ENCODE measurements around the gene MAPKBP1.

The MAPKBP1 gene

DNA sequence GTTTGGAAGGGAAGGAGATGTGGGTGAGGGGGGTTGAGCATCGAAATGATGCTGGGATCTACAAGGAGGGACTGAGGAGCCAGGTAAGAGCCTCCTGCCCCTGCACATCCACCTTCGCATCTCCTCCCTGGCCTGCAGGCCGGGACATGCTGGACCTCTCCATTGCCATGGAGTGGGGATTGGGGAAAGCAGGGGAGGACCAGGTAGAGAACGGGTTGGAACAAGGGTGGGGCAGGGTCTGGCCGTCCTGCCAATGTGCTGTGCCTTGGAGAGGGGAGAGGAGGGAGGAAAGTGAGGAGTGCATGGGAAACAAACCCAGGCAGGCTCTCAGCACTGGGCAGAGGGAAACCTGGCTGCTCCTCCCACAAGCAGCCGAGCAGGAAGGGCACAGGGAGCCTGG, 74.9 kb downstream of the MAPKBP1 start:
- no peak for DNase-seq

DNA sequence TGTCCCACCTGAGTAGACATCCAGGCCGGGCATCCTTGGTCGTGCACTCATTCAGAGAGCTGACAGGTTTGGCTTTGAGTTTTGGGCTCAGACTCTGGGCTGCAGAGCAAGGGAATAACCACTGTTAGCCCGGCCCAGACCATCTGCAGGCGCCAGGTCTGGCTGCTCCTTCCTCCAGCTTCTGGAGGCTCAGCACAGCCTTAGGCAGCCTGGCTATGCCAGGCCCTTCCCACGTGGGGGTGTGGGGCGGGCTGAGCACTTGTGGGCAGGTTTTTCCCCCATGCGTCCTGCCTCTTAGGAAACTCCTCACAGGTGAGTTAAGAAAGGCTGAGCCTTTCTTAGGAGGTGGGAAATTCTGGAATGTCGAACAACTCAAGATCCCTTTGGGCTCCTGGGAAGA, 75.6 kb downstream of the MAPKBP1 start:
- no peak for DNase-seq

- no peak for DNase-seq
Measured at GRCh38 chr15:41850482-41851166, 76.3 kb downstream of the MAPKBP1 start.

DNA sequence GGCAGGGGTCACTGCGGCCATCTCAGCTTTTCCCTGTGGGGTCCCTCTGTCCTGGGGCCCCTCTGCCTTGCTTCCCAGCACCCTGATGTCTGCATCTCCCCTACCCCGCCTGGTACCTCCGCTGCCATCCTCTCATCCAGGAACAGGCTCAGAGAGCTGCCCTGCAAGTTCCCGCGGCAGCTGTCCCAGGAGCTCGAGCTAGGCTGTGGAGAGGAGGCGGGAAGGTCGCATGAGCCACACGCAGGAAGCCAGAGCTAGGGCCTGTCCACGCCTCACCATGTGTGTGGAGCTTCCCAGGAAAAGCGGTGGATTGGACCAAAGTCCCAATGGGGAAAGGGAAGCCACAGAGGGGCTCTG, 76.9 kb downstream of the MAPKBP1 start:
- no peak for DNase-seq

DNA sequence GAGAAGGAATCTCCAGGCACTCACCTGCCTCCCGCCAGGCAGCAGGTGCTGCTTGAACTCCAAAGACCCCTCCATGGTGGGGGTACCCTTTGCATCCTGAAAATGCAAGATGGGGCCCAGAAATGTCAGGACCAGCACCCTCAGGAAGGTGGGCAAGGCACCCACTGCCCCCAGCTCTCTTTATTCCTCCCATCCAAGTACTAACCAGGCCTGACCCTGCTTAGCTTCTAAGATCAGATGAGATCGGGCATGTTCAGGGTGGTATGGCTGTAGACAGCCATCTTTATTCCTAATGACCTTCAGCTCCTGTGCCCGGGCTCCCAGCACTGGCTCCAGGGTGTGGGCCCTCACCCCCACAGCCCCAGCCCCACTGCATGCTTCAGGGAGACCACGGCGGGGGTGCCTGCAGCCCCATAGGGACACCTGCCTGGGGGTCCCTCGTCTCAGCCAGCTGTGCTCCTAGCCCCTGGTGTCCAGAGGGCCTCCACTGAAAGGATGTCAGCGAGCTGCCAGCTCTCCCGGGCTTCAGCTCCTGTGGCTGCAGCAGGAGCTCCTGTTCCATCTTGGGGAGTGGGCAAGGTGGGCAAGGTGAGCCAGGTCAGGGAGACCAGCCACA, 77.6 kb downstream of the MAPKBP1 start:
- no peak for DNase-seq

DNA sequence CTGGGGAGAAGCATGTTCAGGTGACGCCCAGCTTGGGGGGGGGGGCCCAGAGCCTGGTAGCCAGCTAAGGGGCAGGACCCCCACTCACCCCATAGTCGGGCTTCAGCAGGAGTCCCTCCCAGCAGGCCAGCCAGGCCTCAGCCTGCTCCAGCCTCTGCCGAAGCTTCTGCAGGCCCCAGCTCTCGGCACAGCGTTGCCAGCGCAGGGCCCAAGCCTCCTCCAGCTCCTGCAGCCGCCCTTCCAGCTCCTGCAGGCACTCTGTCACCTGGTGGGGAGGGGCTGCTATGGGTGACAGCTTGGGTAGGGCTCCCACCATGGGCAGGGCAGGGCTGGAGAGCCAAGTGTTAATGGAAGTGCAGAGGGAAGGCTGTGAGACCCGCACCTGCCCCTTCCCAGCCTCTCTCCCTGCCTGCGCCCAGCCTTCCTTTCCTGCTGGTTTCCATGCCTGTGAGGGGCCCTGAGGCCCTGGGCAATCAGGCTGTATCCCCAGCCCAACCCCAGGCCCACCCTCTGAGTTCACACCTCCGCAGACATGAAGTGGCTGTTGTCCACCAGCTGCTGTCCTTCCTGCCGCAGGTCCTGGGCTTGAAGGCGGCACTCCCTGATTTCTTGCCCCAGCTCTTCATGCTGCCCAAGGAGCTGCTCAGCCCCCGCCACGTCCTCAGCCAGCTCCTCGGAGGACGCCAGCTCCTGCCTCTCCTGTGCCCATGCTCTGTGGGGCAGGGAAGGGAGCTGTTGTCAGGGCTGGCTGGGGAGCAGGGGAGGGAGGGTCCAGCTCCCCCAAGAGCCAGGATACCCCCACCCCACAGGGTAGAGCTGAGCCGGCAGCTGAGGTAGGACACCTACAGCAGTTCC, 78.7 kb downstream of the MAPKBP1 start:
- no peak for DNase-seq

DNA sequence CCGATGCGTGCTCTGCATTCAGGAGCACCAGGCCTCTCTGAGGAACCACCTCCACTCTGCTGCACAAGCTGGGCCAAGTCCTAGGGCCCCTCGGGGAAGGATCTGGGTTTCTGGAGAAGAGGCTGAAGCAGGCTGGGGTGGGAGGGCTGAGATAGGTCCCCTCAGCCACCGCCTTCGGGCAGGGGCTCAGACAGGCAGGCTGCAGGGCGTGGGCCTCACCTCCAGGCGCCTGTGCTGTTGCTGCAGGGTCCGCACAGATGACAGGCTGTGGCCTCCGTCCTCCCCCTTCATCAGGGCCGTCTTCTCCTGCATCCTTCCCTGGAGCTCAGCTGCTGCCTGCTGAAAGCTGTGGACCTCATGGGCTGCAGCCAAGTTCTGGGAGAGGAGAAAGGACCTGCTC, 79.5 kb downstream of the MAPKBP1 start:
- no peak for DNase-seq

- no peak for DNase-seq
Measured at GRCh38 chr15:41854443-41854842, 80.2 kb downstream of the MAPKBP1 start.

DNA sequence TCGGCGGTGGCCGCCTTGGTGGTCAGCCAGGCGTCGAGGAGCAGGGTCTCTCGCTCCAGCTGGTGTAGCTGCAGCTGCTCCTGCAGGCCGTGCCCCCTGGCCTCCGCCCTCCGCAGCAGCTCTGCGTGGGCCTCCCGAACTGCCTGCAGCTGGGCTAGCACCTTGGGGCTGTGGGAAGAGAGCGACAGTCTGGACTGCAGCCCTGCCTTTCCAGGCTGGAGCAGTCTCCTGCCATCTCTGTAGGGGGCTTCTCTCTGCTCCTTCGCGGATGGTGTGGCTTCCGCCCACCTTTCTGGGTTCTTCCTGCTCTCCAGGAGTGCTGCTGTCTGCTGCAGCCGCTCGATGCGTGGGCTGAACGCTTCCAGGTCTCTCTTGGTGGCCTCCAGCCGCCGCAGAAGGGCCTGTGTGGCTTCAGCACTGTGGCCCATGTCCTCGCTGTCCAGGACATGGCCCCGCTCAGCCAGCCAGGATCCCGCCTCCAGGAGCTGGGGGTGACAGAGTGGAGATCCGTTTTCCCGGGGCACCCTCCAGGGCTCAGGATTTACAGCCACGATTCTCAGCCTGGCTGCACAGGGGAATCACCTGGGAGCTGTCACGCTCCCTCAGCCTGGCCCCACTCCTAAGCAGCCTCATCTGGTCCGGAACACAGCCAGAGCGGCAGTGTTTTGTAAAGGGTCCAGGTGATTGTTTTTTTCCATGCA, 81.1 kb downstream of the MAPKBP1 start:
- DNase-seq, result no peak

GRCh38 chr15:41856262-41856661, 82.0 kb downstream of the MAPKBP1 start:
- no peak for DNase-seq

DNA sequence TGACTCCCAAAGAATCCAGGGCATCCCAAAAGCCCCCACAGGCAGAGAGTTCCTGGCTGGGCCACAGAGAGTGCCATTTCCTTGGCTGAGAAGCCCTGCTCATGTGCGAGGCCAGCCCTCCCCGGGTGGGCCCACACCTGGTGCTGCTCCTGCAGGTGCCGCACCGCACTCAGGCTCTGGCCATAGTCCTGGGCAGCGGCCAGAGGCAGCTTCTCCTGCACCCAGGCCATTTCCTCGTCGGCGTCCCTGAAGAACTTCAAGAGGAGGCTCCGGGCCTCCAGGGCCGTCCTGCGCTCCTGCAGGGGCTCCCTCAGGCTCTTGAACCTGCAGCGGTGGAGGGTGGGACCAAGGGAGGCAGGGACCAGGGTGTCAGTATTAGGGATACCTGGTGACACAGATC, 82.4 kb downstream of the MAPKBP1 start:
- no peak for DNase-seq

DNA sequence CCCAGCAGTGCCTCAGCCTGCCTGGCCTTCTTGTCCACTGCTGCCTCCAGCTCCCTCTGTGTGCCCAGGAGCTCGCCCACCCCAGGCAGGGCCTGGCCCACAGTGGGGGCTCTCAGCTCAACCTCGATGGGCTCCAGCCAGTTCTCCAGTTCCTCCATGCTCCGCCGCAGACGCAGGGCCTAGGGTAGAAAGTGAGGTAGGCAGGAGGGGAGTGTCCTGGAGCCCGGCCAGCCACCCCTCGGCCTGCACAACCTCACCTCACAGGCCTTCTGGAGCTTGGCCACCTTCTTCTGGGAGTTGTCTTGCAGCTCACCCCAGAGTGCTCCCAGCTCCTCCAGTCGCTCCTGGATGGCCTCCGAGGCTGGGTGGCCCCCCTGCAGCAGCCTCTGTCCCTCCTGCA, 83.0 kb downstream of the MAPKBP1 start:
- DNase-seq, result no peak

GRCh38 chr15:41858756-41859155, 84.5 kb downstream of the MAPKBP1 start:
- no peak for DNase-seq

DNA sequence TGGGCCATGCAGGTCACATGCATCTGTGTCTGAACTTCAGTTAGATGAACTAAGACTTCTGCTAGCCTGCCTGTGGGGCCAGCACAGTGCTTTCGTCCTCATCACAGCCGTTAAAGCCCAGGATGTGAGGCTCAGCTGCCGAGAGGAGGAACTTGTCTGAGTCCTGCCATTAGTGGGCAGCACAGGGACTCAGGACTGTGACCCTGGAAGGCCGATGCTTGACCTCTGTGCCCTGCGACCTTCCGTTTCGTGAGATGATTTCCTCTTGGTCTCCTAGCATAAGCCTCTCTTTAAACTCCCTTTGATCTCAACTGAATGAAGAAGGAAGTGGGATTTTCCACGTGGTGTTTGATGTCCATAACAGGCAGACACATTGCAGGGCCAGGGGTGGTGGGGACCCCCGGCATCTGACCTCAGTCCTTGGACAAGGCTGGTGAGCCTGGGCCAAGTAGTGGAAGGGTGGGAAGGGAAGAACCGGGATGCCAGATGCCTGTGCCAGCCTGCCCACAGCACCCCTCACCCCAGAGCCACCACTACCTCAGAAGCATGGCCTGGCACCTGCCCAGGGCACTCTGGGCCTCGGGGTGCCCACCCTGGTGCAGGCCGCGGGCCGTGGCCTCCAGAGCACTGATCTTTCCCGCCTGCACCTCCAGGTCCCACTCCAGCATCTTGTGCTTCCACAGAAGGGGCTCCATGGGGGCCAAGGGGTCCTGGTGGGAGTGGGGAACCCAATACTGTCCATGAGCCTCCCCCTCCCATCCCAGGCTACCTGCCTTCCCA, 86.0 kb downstream of the MAPKBP1 start:
- no peak for DNase-seq

- DNase-seq, result no peak
Measured at GRCh38 chr15:41861736-41862356, 87.6 kb downstream of the MAPKBP1 start.

DNA sequence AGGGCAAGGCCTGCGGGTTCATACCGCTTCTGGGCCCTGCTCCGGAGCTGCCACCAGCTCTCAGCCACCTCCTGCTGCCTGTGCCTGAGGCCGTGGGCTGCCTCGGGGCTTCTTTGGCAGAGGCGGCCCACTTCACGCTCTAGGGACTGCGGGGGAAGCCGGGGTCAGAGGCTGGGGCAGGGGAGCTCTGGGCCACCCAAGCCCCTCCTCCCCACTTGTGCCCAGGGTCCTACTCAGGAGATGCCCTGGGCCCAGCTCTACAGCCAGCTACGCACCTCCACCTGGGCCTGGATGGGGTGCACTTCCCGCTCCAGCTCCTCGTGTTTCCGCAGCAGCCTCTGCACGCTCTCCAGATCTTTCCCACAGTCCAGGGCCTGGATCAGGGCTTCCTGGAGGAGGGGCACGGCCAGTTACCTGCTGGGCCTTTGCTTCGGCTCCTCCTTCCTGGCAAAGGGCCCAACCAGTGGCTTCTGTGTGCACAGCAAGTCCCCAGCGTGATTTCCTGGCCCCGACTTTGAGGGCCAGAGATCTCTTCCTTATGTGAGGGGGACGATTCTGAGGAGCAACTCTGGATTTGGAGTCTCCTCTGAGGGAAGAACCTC, 88.3 kb downstream of the MAPKBP1 start:
- no peak for DNase-seq

GRCh38 chr15:41865490-41866055, 91.3 kb downstream of the MAPKBP1 start:
- no peak for DNase-seq

GRCh38 chr15:41866263-41866703, 92.0 kb downstream of the MAPKBP1 start:
- DNase-seq, result no peak

DNA sequence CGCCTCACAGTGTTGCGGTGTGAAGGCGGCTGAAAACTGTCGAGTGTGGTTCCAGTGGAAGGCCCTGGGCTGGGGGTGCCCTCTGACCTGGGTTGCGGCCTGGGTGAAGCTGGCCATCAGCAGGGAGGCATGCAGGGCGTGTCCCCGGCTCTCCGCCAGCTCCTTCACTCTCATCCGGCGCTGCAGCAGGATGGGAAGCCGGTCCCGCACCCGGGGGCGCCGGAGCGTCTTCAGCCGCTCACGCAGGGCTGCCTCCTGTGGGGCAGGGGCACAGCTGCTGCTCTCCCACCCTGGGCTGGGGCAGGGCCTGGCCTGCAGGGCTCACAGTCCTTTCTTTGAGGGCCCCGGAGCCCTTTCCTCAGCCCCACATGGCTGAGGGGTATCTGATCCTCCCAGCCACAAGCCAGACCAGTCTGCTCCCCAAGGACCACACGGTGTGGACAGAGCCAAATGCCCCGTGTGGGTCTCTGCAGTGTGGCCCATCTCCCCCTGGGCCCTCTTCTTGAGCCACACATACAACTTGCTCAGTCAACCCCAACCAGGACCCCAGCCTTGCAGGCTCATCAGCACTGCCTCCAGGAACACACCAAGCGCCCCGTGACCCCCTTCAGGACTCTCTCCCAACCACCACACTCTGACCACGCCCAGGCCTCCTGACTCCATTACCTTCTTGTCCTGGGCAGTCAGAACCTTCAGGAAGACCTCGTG, 92.7 kb downstream of the MAPKBP1 start:
- no peak for DNase-seq

DNA sequence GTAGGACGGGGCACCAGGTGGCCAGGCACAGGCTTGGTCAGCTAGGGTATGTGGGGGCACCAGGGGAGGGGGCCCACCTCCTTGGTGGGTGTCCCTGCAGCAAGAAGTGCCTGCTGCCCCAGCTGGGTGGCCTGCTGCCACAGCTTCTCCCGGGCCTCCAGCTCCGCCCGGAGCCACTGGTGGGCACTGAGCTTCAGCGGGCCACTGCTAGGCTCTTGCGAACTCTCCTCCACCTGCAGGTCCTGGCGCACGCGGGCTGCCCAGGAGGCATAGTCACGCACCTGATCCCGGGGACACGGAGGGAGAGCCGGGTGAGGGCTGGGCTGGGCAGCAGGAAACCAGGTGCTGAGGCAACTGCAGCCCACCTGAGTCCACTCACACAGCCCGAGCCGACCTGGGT, 94.0 kb downstream of the MAPKBP1 start:
- no peak for DNase-seq

Measured in stimulated activated naive CD4-positive, alpha-beta T cell treated with Interleukin-2 at 50 U/mL for 16 hours (primary cell).